GM12864 (cell line): ENCODE data around the gene HSPB6.
"Not testable (repeated sequence)": the region's sequence is repeated elsewhere in the genome, so short reads cannot be mapped to it uniquely, and the experiment has no call there.

Source experiments
- DNase-seq: peaks from one replicate; pipeline ENCODE4 v3.0.0-alpha.2; 2011; ENCODE audit warnings: low read depth
- H3K4me3 ChIP-seq: 2 replicates; pipeline ENCODE4 v1.5.1; 2011; ENCODE audit warnings: mild to moderate bottlenecking, low read depth, low read length, control low read depth
- CTCF ChIP-seq: IDR thresholded peaks from 2 replicates; pipeline ENCODE4 v1.5.1; 2011; ENCODE audit warnings: low read depth, mild to moderate bottlenecking, moderate library complexity, low read length, control low read depth, inconsistent platforms; ENCODE audit errors: missing control alignments

HSPB6 gene

GRCh38 chr19:35756377-35757230 lies at the start of gene HSPB6:
HSPB6 (minus strand) TSS chr19:35757029; CDS start chr19:35757008, 21 bp downstream.
- H3K4me3 ChIP-seq = peak within 1 kb of the TSS; percentile 68
- TF ChIP-seq CTCF = no peak
- no peak for DNase-seq

- no peak for DNase-seq
- no peak for TF ChIP-seq CTCF
- no peak overlapping the region for H3K4me3 ChIP-seq
These were observed 49.8 kb upstream of the HSPB6 start for GRCh38 chr19:35806597-35806996.

GRCh38 chr19:35805526-35806102 lies 48.8 kb upstream of the HSPB6 start:
- no peak overlapping the region for H3K4me3 ChIP-seq
- no peak for TF ChIP-seq CTCF
- DNase-seq = no peak

GRCh38 chr19:35801828-35802227 lies 45.0 kb upstream of the HSPB6 start:
- no peak overlapping the region for H3K4me3 ChIP-seq
- no peak for DNase-seq
- TF ChIP-seq CTCF = no peak

- no peak for TF ChIP-seq CTCF
- no peak for DNase-seq
- no peak overlapping the region for H3K4me3 ChIP-seq
These were observed 40.8 kb upstream of the HSPB6 start for GRCh38 chr19:35797663-35798062.

GRCh38 chr19:35796645-35797542 lies 40.1 kb upstream of the HSPB6 start:
- DNase-seq = no peak
- TF ChIP-seq CTCF = no peak
- H3K4me3 ChIP-seq = no peak overlapping the region

- DNase-seq, H3K4me3 ChIP-seq: not testable (repeated sequence)
These were observed 38.7 kb upstream of the HSPB6 start for GRCh38 chr19:35795564-35795963.
